Liver (tissue), 9 donors: ENCODE results near the gene TTF1. TPM values are rescaled to one million over a fixed set of nuclear protein-coding genes. Genes with fewer than 3 reads are reported as not detected.

ENCODE experiments used
- DNase-seq: peaks from one replicate; pipeline ENCODE4 v3.0.0-alpha.2; 2017; ENCODE audit warnings: low spot score
- H3K27ac ChIP-seq, 2 donors: one replicate each; pipeline ENCODE4 v1.7.0; 2013; ENCODE audit warnings: inconsistent platforms in 2 of 2, low read length in 2 of 2, control low read depth in 1 of 2, low read depth in 1 of 2, mild to moderate bottlenecking in 1 of 2
- H3K27me3 ChIP-seq, 4 donors: one replicate each; pipeline versions ENCODE4 v1.6.1 to v1.7.0; 2013; ENCODE audit warnings: low read length in 3 of 4, inconsistent platforms in 1 of 4, mild to moderate bottlenecking in 1 of 4, moderate library complexity in 1 of 4; ENCODE audit not compliant: control insufficient read depth in 4 of 4, insufficient read depth in 4 of 4
- H3K36me3 ChIP-seq, 4 donors: one replicate each; pipeline versions ENCODE4 v1.6.1 to v1.7.0; 2013; ENCODE audit warnings: low read length in 3 of 4, mild to moderate bottlenecking in 3 of 4, low read depth in 1 of 4, moderate library complexity in 1 of 4; ENCODE audit not compliant: control insufficient read depth in 4 of 4, insufficient read depth in 3 of 4
- H3K4me1 ChIP-seq, 4 donors: one replicate each; pipeline versions ENCODE4 v1.6.1 to v1.7.0; 2013; ENCODE audit warnings: low read length in 3 of 4, mild to moderate bottlenecking in 3 of 4, moderate library complexity in 1 of 4; ENCODE audit not compliant: control insufficient read depth in 4 of 4, insufficient read depth in 4 of 4
- H3K4me3 ChIP-seq, 3 donors: one replicate each; pipeline versions ENCODE4 v1.6.1 to v1.7.0; 2013; ENCODE audit warnings: low read length in 3 of 3, control low read depth in 1 of 3, low read depth in 1 of 3, mild to moderate bottlenecking in 1 of 3
- H3K9ac ChIP-seq, 2 donors: one replicate each; pipeline ENCODE4 v1.7.0; 2013; ENCODE audit warnings: low read length in 2 of 2, mild to moderate bottlenecking in 2 of 2, moderate library complexity in 2 of 2, control low read depth in 1 of 2, low read depth in 1 of 2
- H3K9me3 ChIP-seq, 4 donors: one replicate each; pipeline versions ENCODE4 v1.6.1 to v1.7.0; 2013; ENCODE audit warnings: low read length in 3 of 4; ENCODE audit not compliant: control insufficient read depth in 4 of 4
- CTCF ChIP-seq: fragments of 150-350 bp; IDR thresholded peaks from 2 replicates; pipeline ENCODE4 v1.5.1; 2017; ENCODE audit warnings: improper control_type of control experiment, low read depth, low read length; ENCODE audit not compliant: missing input control
- EGR1 ChIP-seq, 2 donors: IDR thresholded peaks; 2 replicates each; pipeline ENCODE4 v1.6.1; 2016 to 2018; ENCODE audit warnings: antibody characterized with exemption in 2 of 2, low read depth in 2 of 2
- FOXA1 ChIP-seq: IDR thresholded peaks from 2 replicates; pipeline ENCODE4 v1.6.1; 2016; ENCODE audit warnings: antibody characterized with exemption
- FOXA2 ChIP-seq: IDR thresholded peaks from 2 replicates; pipeline ENCODE4 v1.6.1; 2016; ENCODE audit warnings: antibody characterized with exemption
- GABPA ChIP-seq, 2 donors: IDR thresholded peaks in 1 of 2; conservative IDR thresholded peaks in 1 of 2; 2 replicates each; pipeline ENCODE4 v1.6.1; 2016; ENCODE audit warnings: antibody characterized with exemption in 2 of 2, mild to moderate bottlenecking in 1 of 2, moderate library complexity in 1 of 2
- HNF4A ChIP-seq, 2 donors: conservative IDR thresholded peaks; 2 replicates each; pipeline ENCODE4 v1.6.1; 2016; ENCODE audit warnings: antibody characterized with exemption in 2 of 2, mild to moderate bottlenecking in 2 of 2
- HNF4G ChIP-seq: IDR thresholded peaks from 2 replicates; pipeline ENCODE4 v1.6.1; 2016; ENCODE audit warnings: antibody characterized with exemption
- JUND ChIP-seq, 2 donors: IDR thresholded peaks; 2 replicates each; pipeline ENCODE4 v1.6.1; 2016; ENCODE audit warnings: antibody characterized with exemption in 2 of 2
- MAX ChIP-seq: IDR thresholded peaks from 2 replicates; pipeline ENCODE4 v1.6.1; 2016; ENCODE audit warnings: antibody characterized with exemption
- NR2F2 ChIP-seq: IDR thresholded peaks from 2 replicates; pipeline ENCODE4 v1.6.1; 2016; ENCODE audit warnings: antibody characterized with exemption
- RAD21 ChIP-seq, 2 donors: IDR thresholded peaks; 2 replicates each; pipeline ENCODE4 v1.6.1; 2016; ENCODE audit warnings: antibody characterized with exemption in 2 of 2, mild to moderate bottlenecking in 2 of 2
- REST ChIP-seq: IDR thresholded peaks from 2 replicates; pipeline ENCODE4 v1.6.1; 2016; ENCODE audit warnings: antibody characterized with exemption, mild to moderate bottlenecking
- RXRA ChIP-seq, 2 donors: IDR thresholded peaks; 2 replicates each; pipeline ENCODE4 v1.6.1; 2017 to 2018; ENCODE audit warnings: antibody characterized with exemption in 2 of 2, mild to moderate bottlenecking in 1 of 2
- SP1 ChIP-seq: IDR thresholded peaks from 2 replicates; pipeline ENCODE4 v1.6.1; 2018; ENCODE audit warnings: antibody characterized with exemption, mild to moderate bottlenecking
- TAF1 ChIP-seq: conservative IDR thresholded peaks from 2 replicates; pipeline ENCODE4 v1.6.1; 2016; ENCODE audit warnings: antibody characterized with exemption, mild to moderate bottlenecking
- YY1 ChIP-seq: IDR thresholded peaks from 2 replicates; pipeline ENCODE4 v1.6.1; 2016; ENCODE audit warnings: antibody characterized with exemption, mild to moderate bottlenecking
- WGBS: extraction: QIAGEN DNeasy Blood & Tissue Kit; methylation state at CpG from one replicate; pipeline ENCODE4 v1.1.7; 2013; 5-methylcytosine and 5-hydroxymethylcytosine counted together
- polyA plus RNA-seq, 2 donors: library from polyadenylated mRNA; stranded (reverse) in 1 of 2; unstranded in 1 of 2; fragments of 200-250 nt in 1 of 2; fragments of >200 nt in 1 of 2; fragmentation: Nextera tagmentation in 1 of 2; extraction: Ambion mirVana in 1 of 2; gene quantifications; one replicate each; pipeline versions ENCODE4 v1.2.1 to v1.2.3, GENCODE V29; 2013 to 2015
- total RNA-seq, 2 donors: library from RNA; depleted of rRNA; stranded (reverse); fragments of >200 nt; gene quantifications; one replicate each; pipeline ENCODE4 v1.2.3, GENCODE V29; 2014
- TF ChIP-seq, protein P1 (sequence below): IDR thresholded peaks from 2 replicates; pipeline ENCODE4 v1.6.1; 2016; ENCODE audit warnings: antibody characterized with exemption
- donor health status: healthy.
- donor health status: healthy.
- donor health status: healthy.
- donor health status: healthy.
- donor health status: healthy.

TTF1 gene
- total and polyA plus RNA-seq, 4 donors, result 1.9 to 6.1 (median 2.6) TPM

GRCh38 chr9:132346177-132346576 is 60.5 kb downstream of the TTF1 start:
- H3K9ac ChIP-seq, result no peak overlapping the region
- H3K4me1 ChIP-seq, result peaks cover 0 to 8% (median 5%) of the 10 kb centered on the region in 4 donors
- peaks cover 15 to 72% (median 68%) of the 10 kb centered on the region in 4 donors for H3K36me3 ChIP-seq
- H3K27ac ChIP-seq, result no peak overlapping the region
- TF ChIP-seq TAF1, result no peak
- TF ChIP-seq RAD21 (IDR thresholded peaks at IDR 0.05), result no peak
- TF ChIP-seq NR2F2, result no peak
- no peak for TF ChIP-seq HNF4G
- TF ChIP-seq FOXA1, result no peak
- TF ChIP-seq JUND (IDR thresholded peaks at IDR 0.05), result no peak
- TF ChIP-seq, protein P1, sequence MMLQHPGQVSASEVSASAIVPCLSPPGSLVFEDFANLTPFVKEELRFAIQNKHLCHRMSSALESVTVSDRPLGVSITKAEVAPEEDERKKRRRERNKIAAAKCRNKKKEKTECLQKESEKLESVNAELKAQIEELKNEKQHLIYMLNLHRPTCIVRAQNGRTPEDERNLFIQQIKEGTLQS, result no peak
- TF ChIP-seq HNF4A (conservative IDR thresholded peaks at IDR 0.05), result no peak
- TF ChIP-seq REST, result no peak
- TF ChIP-seq YY1, result no peak
- TF ChIP-seq CTCF, result no peak
- TF ChIP-seq GABPA (IDR thresholded peaks at IDR 0.05 in 1 of 2, conservative IDR thresholded peaks at IDR 0.05 in 1 of 2), result no peak
- no peak for TF ChIP-seq FOXA2
- no peak for TF ChIP-seq RXRA (IDR thresholded peaks at IDR 0.05)
- no peak for TF ChIP-seq EGR1 (IDR thresholded peaks at IDR 0.05; ENCODE audit: low read depth in 2 of 2)
- no peaks in the 10 kb centered on the region for H3K27me3 ChIP-seq
- DNase-seq, result no peak
- 93% methylated on average over 5 of the region's 5 CpGs for whole genome bisulfite sequencing
- no peaks in the 10 kb centered on the region for H3K9me3 ChIP-seq
- no peak overlapping the region for H3K4me3 ChIP-seq

- H3K36me3 ChIP-seq, result peaks cover 14 to 84% (median 62%) of the 10 kb centered on the region in 4 donors
- no peak overlapping the region for H3K4me3 ChIP-seq
- H3K4me1 ChIP-seq, result no peaks in the 10 kb centered on the region
- no peaks in the 10 kb centered on the region for H3K27me3 ChIP-seq
- 96% methylated on average over 9 of the region's 9 CpGs for WGBS
- no peak for DNase-seq
- no peak overlapping the region for H3K27ac ChIP-seq
- H3K9ac ChIP-seq, result no peak overlapping the region
- no peaks in the 10 kb centered on the region for H3K9me3 ChIP-seq
- no peak for TF ChIP-seq EGR1 (IDR thresholded peaks at IDR 0.05; ENCODE audit: low read depth in 2 of 2)
- TF ChIP-seq JUND (IDR thresholded peaks at IDR 0.05), result no peak
- no peak for TF ChIP-seq SP1
- no peak for TF ChIP-seq RXRA (IDR thresholded peaks at IDR 0.05)
- no peak for TF ChIP-seq NR2F2
- no peak for TF ChIP-seq REST
- TF ChIP-seq, protein P1, result no peak
- no peak for TF ChIP-seq MAX
- TF ChIP-seq CTCF, result no peak
- TF ChIP-seq TAF1, result no peak
- no peak for TF ChIP-seq GABPA (IDR thresholded peaks at IDR 0.05 in 1 of 2, conservative IDR thresholded peaks at IDR 0.05 in 1 of 2)
- no peak for TF ChIP-seq FOXA2
- no peak for TF ChIP-seq RAD21 (IDR thresholded peaks at IDR 0.05)
- no peak for TF ChIP-seq HNF4G
Measured at GRCh38 chr9:132341177-132341840, 65.3 kb downstream of the TTF1 start.
